ENCODE data around the gene TPPP3. TPM values are rescaled to one million over a fixed set of nuclear protein-coding genes. Genes with fewer than 3 reads are reported as not detected.
"Not testable (repeated sequence)": the region's sequence is repeated elsewhere in the genome, so short reads cannot be mapped to it uniquely, and the experiment has no call there.

Gene TPPP3
- total RNA-seq, 1 donor from 2014 or later, result 0.20 TPM

GRCh38 chr16:67426022-67426421 lies 32.7 kb upstream of the TPPP3 start:
- DNase-seq (ENCODE audit: low read depth, low spot score), result no peak

- no peak for DNase-seq (ENCODE audit: low read depth, low spot score)
These were observed 32.3 kb upstream of the TPPP3 start for GRCh38 chr16:67425580-67425979.

GRCh38 chr16:67425061-67425460 lies 31.8 kb upstream of the TPPP3 start:
- no peak for DNase-seq (ENCODE audit: low read depth, low spot score)

GRCh38 chr16:67424261-67424615 lies 30.9 kb upstream of the TPPP3 start:
- no peak for DNase-seq (ENCODE audit: low read depth, low spot score)

GRCh38 chr16:67423611-67424260 lies 30.4 kb upstream of the TPPP3 start:
- DNase-seq (ENCODE audit: low read depth, low spot score), result no peak

GRCh38 chr16:67423015-67423414 lies 29.7 kb upstream of the TPPP3 start:
- no peak for DNase-seq (ENCODE audit: low read depth, low spot score)

- no peak for DNase-seq (ENCODE audit: low read depth, low spot score)
These were observed 27.7 kb upstream of the TPPP3 start for GRCh38 chr16:67421030-67421429.

- DNase-seq (ENCODE audit: low read depth, low spot score), result no peak
These were observed 26.6 kb upstream of the TPPP3 start for GRCh38 chr16:67419931-67420330.

- DNase-seq (ENCODE audit: low read depth, low spot score), result no peak
These were observed 26.2 kb upstream of the TPPP3 start for GRCh38 chr16:67419502-67419901.

GRCh38 chr16:67417333-67418061 lies 24.2 kb upstream of the TPPP3 start:
- DNase-seq (ENCODE audit: low read depth, low spot score), result no peak

- no peak for DNase-seq (ENCODE audit: low read depth, low spot score)
These were observed 22.8 kb upstream of the TPPP3 start, which contains the start of gene ZDHHC1 for GRCh38 chr16:67415872-67416793. ZDHHC1 (minus strand) TSS chr16:67416477; CDS start chr16:67407775, 8,702 bp downstream.

- not testable (repeated sequence) for DNase-seq (ENCODE audit: low read depth, low spot score)
These were observed 22.1 kb upstream of the TPPP3 start for GRCh38 chr16:67415421-67415820.

- DNase-seq (ENCODE audit: low read depth, low spot score), result no peak
These were observed 20.9 kb upstream of the TPPP3 start for GRCh38 chr16:67413978-67414911.

- DNase-seq (ENCODE audit: low read depth, low spot score), result no peak
These were observed 19.0 kb upstream of the TPPP3 start for GRCh38 chr16:67412294-67412693.

- DNase-seq (ENCODE audit: low read depth, low spot score), result no peak
These were observed 18.0 kb upstream of the TPPP3 start for GRCh38 chr16:67411339-67411738.

GRCh38 chr16:67409631-67410030 lies 16.3 kb upstream of the TPPP3 start:
- no peak for DNase-seq (ENCODE audit: low read depth, low spot score)

GRCh38 chr16:67407788-67408452 lies 14.6 kb upstream of the TPPP3 start:
- no peak for DNase-seq (ENCODE audit: low read depth, low spot score)

GRCh38 chr16:67407176-67407787 lies 14.0 kb upstream of the TPPP3 start:
- DNase-seq (ENCODE audit: low read depth, low spot score), result no peak

GRCh38 chr16:67406111-67406971 lies 13.0 kb upstream of the TPPP3 start:
- no peak for DNase-seq (ENCODE audit: low read depth, low spot score)

Data from pulmonary artery endothelial cell (primary cell).